ENCODE measurements around the gene INPP5J. TPM values are rescaled to one million over a fixed set of nuclear protein-coding genes. Genes with fewer than 3 reads are reported as not detected.
"Not testable (repeated sequence)": the region's sequence is repeated elsewhere in the genome, so short reads cannot be mapped to it uniquely, and the experiment has no call there.

INPP5J gene
- total and polyA plus RNA-seq, 11 donors, result 8.4 to 23.1 (median 19.5) TPM

- TF ChIP-seq POLR2A (IDR thresholded peaks at IDR 0.05) (no peak), CTCF (IDR thresholded peaks at IDR 0.05) (no peak)
- DNase-seq (peak in 3 of 5 donors; percentile 55 to 89 (median 73)), ATAC-seq (peak; percentile 44 to 76 (median 54))
- 33 to 45% (median 41%) methylated on average over 5 of the region's 5 CpGs for WGBS, 4 donors
- Histone ChIP-seq H3K4me3 (peak overlapping the region; percentile 36 to 69 (median 56)), H3K36me3 (peaks cover 7 to 100% (median 99%) of the 10 kb centered on the region in 9 donors), H3K9me3 (no peaks in the 10 kb centered on the region), H3K4me1 (peaks cover 0 to 79% (median 22%) of the 10 kb centered on the region in 12 donors), H3K27me3 (no peaks in the 10 kb centered on the region), H3K27ac (peak overlapping the region; percentile 74 to 99 (median 93))
- intact Hi-C loops (cut with DNase I), result loop anchor here in 1 of 10 donors (10.0 kb wide), 1 partner anchor 51 kb away; the partner anchor contains the start of gene PLA2G3
These were observed 28.7 kb upstream of the INPP5J start for GRCh38 chr22:31094021-31094551.

GRCh38 chr22:31094741-31095140 lies 28.0 kb upstream of the INPP5J start:
- 78 to 89% (median 83%) methylated on average over 7 of the region's 7 CpGs for WGBS, 4 donors
- Histone ChIP-seq H3K27me3 (no peaks in the 10 kb centered on the region), H3K4me3 (peak overlapping the region in 6 of 12 donors; percentile 55 to 69 (median 59)), H3K9me3 (no peaks in the 10 kb centered on the region), H3K36me3 (peaks cover 7 to 100% (median 99%) of the 10 kb centered on the region in 9 donors), H3K27ac (peak overlapping the region in 7 of 12 donors; percentile 88 to 99 (median 96)), H3K4me1 (peaks cover 0 to 75% (median 22%) of the 10 kb centered on the region in 12 donors)
- intact Hi-C loops (cut with DNase I), result loop anchor here in 1 of 10 donors (10.0 kb wide), 1 partner anchor 50 kb away; the partner anchor contains the start of gene PLA2G3
- no peak for DNase-seq
- no peak for TF ChIP-seq CTCF (IDR thresholded peaks at IDR 0.05)
- TF ChIP-seq POLR2A (IDR thresholded peaks at IDR 0.05), result no peak
- ATAC-seq, result no peak

GRCh38 chr22:31095637-31096249 lies 27.0 kb upstream of the INPP5J start:
- DNase-seq (no peak), ATAC-seq (no peak)
- no peak overlapping the region for H3K4me3 ChIP-seq
- H3K27ac ChIP-seq, result peak overlapping the region in 5 of 12 donors; percentile 13 to 99 (median 28)
- H3K27me3 ChIP-seq, result no peaks in the 10 kb centered on the region
- H3K4me1 ChIP-seq, result peaks cover 0 to 73% (median 22%) of the 10 kb centered on the region in 12 donors
- peaks cover 7 to 100% (median 99%) of the 10 kb centered on the region in 9 donors for H3K36me3 ChIP-seq
- WGBS, 4 donors, result 81 to 91% (median 88%) methylated on average over 3 of the region's 3 CpGs
- TF ChIP-seq CTCF (IDR thresholded peaks at IDR 0.05) (no peak), POLR2A (IDR thresholded peaks at IDR 0.05) (no peak)
- H3K9me3 ChIP-seq, result no peaks in the 10 kb centered on the region
- intact Hi-C loops (cut with DNase I), result loop anchor here in 1 of 10 donors (10.0 kb wide), 1 partner anchor 49 kb away; the partner anchor contains the start of gene PLA2G3

GRCh38 chr22:31096657-31097279 lies 26.0 kb upstream of the INPP5J start:
- Histone ChIP-seq H3K9me3 (no peaks in the 10 kb centered on the region), H3K4me1 (peaks cover 0 to 66% (median 22%) of the 10 kb centered on the region in 12 donors), H3K36me3 (peaks cover 4 to 100% (median 97%) of the 10 kb centered on the region in 9 donors), H3K4me3 (no peak overlapping the region), H3K27me3 (no peaks in the 10 kb centered on the region), H3K27ac (peak overlapping the region in 2 of 12 donors; percentile 2 to 99)
- WGBS, 4 donors, result 87 to 90% (median 89%) methylated on average over 27 of the region's 27 CpGs
- intact Hi-C loops (cut with DNase I), result loop anchor here in 1 of 10 donors (10.0 kb wide), 1 partner anchor 48 kb away; the partner anchor contains the start of gene PLA2G3
- DNase-seq, result peak in 1 of 5 donors; percentile 14
- ATAC-seq, result no peak
- TF ChIP-seq CTCF (IDR thresholded peaks at IDR 0.05), result no peak

GRCh38 chr22:31097539-31097938 lies 25.2 kb upstream of the INPP5J start:
- Histone ChIP-seq H3K4me1 (peaks cover 0 to 67% (median 20%) of the 10 kb centered on the region in 12 donors), H3K27ac (peak overlapping the region in 1 of 12 donors; percentile 99), H3K36me3 (peaks cover 4 to 100% (median 97%) of the 10 kb centered on the region in 9 donors)
- 91 to 97% (median 95%) methylated on average over 5 of the region's 5 CpGs for WGBS, 4 donors
- intact Hi-C loops (cut with DNase I), result loop anchor here in 1 of 10 donors (10.0 kb wide), 1 partner anchor 47 kb away; the partner anchor contains the start of gene PLA2G3
- not testable (repeated sequence) for H3K9me3 ChIP-seq, ATAC-seq, H3K4me3 ChIP-seq, H3K27me3 ChIP-seq, DNase-seq

All from heart left ventricle (tissue), 16 donors.